SKM-1 treated with dmso at 0.1 percent for 144 hours (cell line): ENCODE data around the gene SLC9A9.
A peak's percentile ranks its signal among the peaks of the same experiment; 100 is the strongest.

Experiments used
- DNase-seq: peaks from one replicate; lab custom pipeline; 2025; ENCODE audit not compliant: unreplicated experiment; lab: John Stamatoyannopoulos, UW

The SLC9A9 gene

DNA sequence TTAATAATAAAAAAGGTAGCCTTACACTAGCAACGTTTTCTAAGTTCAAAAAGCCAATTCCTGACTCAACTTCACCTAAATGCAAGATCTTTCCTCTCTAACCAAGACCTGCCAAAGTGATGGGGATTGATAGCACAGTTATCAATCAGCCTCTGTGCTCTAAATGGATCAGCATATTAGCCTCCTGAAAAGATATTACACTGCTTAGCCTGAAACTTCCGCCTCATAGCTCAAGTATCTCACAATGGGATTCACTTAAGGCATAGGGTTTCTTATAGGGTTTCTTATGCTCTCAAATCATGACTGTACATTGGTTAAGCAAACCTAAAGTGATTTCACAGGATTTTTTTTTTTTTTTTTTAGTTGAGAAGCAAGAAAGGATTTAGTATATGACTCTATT, 436 bp upstream of the SLC9A9 start:
- no peak for DNase-seq

DNA sequence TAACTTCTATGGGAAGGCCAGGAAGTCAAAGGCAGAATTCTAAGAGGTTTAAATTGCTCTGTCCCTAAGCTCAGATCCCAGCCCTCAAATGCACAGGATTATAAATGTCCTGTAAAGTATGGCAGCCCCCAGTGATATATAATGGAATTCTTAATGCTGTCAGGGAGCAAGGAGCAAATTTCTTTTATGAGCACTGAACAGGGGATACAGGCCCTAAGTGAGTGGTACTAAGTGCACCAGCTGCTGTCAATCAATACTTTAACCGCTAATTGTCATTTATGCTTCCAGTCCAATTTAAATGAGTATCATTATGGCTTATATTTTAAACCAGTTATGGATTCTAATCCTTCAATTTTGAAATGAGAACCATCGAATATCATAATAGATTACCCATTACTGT, 4.7 kb downstream of the SLC9A9 start:
- no peak for DNase-seq

DNA sequence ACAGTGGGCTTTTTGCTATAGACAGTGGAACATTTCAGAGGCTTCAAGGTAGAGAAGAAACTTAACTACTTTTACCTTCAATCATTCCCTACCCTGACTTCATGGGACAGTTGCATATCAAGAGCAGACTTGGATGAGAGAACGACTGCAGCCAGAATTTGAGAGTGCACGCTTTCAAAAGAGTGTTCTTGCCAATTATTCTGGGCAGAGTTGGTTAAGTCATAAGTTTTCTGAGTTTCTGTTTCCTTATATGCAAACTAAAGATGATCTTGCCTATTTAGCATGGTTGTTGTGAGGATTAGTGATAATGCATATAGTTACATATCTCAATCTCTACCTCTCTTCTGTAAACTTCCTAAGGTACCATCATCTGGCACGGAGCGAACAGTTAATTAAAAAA, 7.6 kb downstream of the SLC9A9 start:
- DNase-seq, result no peak

DNA sequence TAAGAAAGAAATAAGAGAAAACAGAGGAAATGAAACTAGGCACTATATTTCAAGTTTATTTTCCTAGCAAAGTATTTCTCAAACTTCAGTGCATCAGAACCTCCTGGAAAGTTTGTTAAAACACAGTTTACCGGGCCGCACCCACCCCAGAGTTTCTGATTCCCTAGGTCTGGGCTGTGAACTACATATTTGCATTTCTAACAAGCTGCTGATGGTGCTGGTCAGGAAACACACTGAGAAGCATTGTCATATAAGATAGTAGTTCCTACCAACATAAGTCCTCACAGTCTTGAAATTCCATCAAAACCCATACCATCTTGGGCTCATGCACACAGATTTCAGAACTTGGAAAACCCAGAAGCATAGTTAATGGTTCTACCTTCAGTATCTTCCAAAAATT, 8.3 kb downstream of the SLC9A9 start:
- DNase-seq, result no peak

DNA sequence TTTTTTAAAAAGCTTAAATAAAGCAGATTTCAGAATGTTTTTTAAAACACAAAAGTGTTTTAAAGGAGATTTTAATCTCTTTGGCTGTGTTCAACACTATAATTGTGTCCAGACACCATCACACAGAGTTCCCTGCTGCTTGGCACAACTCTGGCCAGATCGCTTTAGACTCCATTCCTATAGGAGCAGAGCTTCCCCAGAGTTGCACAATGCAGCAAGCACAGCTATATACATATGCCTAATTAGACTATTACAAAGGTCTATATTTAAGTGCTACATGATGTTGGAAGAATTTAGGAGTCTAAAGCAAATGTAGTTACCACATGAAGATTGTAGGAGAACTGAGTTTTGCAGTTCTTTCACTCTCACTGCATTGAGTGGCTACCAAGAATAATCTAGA, 11.2 kb downstream of the SLC9A9 start:
- DNase-seq, result no peak

DNA sequence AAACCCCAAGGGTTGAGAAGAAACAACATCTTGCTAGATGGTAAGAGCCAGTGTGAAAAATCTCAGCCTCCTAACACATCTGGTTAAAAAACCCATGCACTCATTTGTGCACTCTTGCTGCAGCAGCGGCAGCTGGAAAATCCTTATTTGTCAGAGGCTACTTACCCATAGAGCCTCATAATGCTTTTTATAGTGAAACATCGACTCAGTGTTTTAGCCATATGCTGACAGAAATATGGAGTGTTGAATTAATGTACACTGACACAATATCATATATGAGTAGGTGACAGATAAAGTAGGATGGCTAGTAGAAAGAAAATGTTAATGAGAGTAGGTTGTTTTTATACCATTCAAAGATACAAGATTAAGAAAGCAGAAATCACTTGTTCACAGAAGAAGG, 13.0 kb downstream of the SLC9A9 start:
- DNase-seq, result no peak

DNA sequence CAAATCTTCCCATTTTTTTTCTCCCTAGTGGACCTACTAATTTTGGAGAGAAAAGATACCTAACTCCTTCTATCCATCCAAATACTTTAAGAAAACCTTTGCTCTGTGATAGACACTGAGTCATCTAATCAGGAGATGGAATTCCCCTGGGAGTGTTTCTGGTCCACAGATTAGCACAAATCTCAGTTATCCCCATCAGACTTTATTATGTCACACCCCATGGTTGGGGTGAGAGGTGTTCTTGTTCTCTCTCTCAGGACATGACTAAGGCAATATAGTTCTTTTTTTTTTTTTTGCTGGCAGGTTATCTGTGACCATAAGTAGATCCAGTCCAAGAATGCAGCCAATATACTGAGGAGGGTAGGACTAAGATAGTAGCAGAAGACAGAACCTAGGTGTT, 15.8 kb downstream of the SLC9A9 start:
- no peak for DNase-seq

DNA sequence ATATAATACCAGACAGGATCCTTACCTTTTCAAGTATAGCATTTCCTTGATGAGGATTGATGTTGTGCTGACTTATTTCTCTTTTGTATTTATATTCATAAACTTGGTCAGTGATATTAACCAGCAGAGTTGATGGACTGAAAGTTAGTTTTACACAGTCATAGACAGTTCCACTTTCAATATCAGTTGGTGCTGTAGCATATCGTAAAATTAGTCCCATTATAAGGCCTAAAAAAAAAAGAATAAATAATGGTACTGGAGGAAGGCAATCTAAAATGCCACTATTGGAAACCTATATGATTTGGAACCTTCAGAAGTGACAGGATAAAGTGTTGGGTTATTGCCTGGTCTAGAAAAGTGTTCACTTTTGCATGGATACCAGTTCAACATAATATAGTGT, 16.3 kb downstream of the SLC9A9 start:
- DNase-seq, result no peak

DNA sequence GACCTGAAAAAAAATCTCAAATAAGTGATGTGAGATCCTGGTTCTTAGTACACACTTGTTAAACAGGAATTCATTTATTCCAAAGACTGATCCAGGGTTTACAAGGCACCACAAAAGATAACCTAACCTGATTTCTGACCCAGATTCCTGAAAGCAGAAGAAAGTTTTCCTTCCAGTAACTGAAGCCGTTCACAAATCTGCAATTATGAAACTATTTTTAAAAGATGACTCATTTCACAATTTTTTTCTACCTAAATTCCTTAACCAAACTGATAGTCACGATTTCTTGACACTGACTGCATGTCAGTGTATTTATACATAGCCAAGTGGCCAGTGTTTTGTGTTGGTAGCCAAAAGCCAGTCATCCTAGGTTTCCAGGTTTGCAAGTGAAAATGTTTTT, 17.1 kb downstream of the SLC9A9 start:
- DNase-seq, result no peak

DNA sequence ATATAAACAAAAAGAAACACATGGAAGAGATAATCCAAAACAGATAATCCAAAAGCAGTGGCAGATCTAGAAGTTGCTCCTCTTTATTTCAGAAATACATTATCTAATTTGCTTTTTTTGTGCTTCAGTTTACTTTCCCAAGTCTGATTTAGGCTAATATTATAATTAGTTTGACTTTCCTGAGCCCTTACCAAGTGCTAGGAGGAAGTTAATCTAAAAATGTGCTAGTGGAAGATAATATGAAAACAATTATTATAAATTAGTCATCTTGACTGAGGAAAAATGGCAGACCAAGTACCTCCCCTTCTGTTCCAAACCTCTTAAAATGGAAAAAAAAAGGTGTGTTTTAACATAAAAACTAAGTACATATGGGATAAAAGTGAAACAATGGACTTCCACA, 17.5 kb downstream of the SLC9A9 start:
- no peak for DNase-seq

DNA sequence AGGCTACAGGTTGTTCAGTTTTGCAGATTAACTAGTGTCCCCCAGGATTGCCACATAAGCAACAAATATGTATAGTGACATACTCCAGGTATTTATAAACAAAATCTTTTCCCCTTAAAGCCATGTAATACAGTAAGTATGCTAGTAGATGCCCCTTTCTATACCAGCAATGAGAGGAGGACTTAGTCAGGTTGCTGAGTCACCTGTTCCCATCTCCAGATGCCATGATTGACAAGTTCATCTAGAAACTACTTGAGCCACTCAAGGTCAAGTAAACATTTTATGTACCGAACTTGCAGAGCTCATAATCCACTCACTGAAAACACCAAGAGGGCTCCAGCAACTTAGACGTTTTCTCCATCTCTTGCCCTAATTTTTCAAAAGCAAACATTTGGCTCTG, 18.2 kb downstream of the SLC9A9 start:
- DNase-seq, result no peak

DNA sequence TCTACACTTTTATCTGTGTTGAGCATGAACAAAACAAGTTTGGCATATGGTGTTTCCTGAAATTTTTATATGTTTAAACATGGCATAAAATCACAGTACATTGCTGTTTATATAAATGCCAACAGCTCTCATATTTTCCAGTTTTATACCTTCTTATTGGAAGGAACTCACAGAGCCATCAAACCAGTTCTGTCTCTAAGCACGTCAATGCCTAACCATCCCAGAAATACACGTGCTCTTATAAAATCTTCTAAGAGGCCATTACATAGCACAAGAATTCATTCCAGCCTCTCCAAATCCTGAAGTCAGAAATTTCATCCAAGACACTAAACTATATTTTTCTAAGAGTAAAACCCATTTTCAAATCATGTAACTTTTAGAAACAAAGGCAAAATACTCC, 20.8 kb downstream of the SLC9A9 start:
- no peak for DNase-seq

DNA sequence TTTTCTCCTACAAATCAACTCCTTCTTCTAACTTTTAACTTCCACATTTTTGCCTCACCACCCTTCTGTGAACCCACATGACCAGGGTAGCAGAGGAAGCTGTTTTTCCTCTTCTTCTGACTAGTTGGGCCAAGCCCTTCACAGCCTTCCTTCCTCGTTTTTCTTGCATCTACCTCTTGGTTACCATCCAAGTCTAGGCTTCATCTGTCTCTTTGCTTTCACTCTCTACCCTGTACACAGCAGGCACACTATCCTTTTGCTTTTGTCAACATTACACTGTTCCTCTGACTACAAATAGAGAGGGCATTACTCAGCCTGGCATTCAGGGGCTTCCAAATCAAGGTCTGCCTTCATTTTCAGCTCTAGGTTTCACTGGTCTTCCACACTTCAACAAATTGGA, 22.0 kb downstream of the SLC9A9 start:
- peak; percentile 82 for DNase-seq

DNA sequence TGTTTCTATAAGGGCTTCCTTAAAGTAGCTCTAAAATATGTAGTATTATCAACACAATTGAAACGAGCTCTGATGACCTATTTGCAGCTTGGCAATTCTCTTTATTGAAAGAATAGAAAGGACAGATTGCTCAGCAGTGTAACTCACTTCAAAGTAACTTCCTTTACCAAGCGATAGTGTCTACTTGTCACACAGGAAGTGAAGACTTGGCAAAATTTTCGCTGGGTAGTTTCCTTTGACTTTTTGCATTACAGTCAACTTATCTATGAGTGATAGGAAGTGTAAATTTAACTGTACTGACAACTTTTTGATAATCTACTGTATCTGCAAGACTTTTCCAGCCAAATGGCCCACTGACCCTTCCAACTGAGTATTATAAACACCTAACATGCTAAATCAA, 22.8 kb downstream of the SLC9A9 start:
- DNase-seq, result no peak

DNA sequence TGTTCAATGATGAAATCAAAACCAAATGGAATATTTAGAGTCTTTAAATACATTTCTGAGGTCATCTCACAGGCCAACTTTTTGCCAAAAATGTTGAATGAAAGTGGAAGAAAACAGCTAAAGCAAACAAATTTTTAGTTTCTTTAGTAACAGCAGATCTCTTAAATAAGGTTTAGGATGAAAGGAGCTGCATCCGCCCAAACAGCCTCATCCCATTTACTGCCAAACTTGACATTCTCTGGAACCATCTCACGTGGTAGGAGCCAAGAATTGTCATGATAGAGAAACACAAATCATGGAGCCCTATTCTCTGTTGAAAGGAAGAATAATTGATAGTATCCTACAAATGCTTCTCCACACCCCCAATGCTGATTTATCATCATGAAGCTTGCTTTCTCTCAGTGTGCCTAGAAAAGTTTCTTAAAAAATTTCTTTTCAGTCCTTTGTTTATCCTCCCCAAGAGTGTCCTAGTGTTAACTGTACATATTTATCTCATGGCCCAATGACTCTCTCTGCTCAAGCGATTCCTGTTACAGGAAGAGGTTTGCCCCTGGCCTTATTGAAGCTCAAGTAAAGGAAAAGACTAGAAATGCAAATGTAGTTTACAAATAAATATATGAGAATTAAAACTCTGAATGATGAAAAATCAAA, 23.4 kb downstream of the SLC9A9 start:
- no peak for DNase-seq

DNA sequence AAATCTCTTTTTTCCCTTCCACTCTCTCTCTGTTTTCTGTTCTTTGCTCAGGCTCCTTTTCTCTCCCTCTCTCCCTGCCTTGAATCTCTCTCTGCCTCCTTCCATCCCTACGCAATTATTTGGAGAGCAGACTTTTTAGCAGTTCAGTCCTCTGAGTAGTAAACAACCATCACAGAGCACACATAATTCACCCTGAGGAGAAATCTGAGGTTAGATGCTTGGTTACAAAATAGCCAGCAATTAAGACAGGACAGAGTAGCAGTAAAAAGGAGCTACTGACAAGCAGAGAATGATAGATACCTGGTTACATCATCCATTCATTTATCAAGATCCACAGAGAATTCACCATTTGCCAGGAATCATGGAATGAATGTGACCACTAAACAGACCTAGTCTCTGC, 25.5 kb downstream of the SLC9A9 start:
- no peak for DNase-seq

DNA sequence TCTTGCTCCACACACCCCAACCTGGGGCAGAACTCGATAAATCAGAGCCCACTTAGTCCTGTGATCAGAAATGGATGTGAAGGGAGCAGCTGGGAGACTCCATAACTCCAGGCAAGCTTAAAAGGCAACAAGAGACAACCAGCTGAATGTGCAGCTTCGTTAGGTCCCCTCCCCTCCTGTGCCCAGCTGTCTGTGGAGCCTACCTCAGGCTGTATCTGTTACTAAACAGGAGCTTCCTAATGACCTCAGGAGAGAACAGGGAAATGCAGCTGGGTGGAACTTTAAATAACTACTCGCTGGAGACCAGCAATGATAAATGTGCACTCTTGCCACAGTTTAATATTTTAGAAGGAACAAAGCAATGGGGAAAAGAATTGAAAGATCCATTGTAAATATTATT, 25.9 kb downstream of the SLC9A9 start:
- no peak for DNase-seq

DNA sequence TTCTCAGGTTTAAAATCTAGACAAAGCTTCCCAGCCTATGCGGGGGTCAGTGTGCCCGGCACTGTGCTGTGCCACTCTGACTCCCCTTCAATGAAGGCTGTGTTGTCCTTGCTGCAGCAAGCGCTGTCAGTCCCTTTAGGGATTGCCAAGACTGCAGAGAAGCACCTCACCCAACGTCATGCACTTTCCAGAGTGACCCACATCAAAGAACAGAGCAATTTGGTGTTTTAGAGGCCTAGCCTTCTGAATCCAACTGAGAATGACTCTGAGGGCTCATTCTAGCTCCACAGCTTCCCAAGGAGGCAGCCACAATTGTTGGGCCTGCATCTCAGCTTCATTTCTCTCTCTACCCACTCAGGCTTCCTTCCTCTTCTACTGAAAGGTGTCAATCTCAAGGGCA, 26.4 kb downstream of the SLC9A9 start:
- DNase-seq, result no peak

DNA sequence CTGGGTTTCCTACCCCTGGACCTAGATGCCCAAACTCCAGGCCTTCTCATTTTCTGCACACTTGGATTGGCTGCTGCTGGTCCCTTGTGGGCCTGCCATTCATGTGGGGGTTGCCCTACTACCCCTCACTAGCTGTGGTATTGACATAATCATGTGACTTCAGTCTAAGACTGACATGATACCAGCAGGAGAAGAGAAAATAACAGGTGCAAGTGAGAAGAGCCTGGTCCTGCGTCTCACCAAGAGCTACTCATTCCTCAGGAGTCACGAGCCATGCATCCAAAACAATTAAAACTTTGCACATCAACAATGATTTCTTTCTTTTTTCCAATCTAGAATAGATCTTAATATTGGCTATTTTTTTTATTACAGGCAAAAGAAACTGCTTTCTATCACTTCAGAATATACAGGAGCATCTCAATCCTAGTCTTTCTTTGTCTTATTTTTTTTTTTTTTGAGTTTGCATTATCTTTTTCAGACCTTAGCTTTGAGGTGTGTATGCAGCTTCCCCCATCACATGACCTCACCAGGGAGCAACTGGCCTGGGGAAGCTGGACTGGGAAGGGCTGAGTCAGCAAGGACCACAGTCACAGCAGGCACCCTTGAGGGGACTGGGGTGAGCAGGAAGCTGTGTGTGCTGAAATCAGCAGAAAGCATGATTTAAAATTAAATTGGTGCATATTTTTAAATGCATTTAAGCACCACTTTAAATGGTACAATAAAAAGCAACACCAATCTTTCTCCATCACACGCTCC, 27.6 kb downstream of the SLC9A9 start:
- DNase-seq, result no peak

DNA sequence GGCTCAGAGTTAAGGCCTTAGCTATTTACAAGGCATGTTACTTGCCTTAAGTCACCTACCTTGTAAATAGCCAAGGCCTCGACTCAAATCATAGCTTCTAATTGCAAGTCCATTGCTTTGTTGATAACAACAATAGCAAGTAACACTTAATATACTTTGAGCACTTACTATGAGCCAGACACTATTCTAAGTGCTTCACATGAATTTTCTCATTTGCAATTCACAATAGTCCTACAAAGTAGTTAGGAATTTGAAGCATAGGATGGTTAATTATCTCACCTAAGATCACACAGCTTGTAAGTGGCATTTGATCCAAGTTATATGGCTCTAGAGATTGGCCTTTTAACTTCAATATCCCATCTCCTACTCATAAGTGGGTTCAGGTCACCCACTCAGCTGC, 28.4 kb downstream of the SLC9A9 start:
- DNase-seq, result no peak

DNA sequence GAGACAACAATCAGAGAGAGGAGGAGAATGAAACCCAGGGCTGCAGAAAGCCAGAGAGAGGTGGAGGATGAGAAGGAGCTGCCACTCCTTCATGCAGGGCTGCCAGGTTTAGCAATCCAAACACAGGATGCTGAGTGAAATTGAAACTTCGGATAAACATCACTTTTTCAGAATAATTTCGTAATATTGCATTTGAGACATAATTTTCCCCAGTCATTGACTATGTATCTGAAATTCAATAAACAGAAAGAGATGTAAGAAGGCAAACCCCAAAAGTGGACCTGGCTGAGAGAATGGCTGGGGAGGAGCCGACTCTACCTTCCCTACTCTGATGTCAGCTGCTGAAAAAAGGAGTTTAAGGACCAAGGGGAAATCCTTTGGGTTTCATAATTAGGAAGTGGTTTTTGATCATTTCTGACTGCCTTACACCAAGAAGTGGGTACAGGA, 33.8 kb downstream of the SLC9A9 start:
- peak; percentile 73 for DNase-seq

DNA sequence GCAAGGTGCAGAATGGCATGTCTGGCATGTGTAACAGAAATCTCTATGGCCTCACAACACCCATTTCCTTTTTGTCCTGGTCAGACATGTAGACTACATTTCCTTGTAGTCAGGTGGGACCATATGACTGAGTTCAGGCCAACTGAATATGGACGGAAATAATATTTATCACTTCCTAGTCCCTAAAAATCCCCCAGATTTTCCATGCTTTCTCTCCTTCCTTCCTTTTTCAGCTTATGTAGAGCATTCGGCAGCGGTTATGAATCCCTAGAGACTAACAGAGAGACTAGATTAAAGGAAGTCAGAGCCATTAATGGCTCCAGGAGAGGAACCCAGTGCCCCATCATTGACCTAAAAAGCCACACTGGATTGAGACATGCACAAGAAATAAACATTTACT, 35.8 kb downstream of the SLC9A9 start:
- no peak for DNase-seq

DNA sequence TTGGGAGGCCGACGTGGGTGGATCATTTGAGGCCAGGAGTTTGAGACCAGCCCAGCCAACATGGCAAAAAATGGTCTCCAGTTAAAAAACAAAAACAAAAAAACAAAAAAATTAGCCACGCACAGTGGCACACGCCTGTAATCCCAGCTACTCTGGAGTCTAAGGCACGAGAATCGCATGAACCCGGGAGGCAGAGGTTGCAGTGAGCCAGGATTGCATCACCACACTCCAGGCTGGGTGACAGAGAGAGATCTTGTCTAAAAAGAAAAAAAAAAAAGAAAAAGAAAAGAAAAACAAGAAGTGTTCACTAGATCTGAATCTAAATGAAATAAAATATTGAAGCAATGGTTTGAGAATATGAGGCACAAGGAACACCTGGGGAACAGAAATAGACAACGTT, 36.7 kb downstream of the SLC9A9 start:
- DNase-seq, result no peak
